Measurements from ENCODE around the gene UQCC2. TPM values are rescaled to one million over a fixed set of nuclear protein-coding genes. Genes with fewer than 3 reads are reported as not detected.

UQCC2 gene
- total RNA-seq, 5 donors from 2014 or later (not counting 1 experiment from before 2014, with no cell fraction given): 17.2 to 36.2 (median 32.7) TPM

DNA sequence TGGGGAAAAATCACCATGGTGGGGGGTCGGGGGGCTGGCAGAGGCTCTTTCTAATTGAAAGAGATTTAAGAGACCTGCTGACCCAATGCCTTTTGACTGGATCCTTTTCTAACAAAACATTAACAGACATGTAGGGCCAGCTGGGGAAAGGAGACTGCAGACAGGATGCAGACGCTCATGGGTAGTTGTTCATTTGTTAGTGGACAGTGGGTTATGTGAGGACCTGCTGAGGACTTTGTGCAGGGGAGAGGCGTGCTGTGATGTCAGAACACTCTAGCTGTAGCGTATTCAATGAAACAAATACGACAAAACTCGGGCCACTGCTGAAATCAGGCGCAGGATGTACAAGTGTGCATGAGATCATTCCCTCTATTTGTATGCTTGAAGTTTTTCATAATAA lies 34.0 kb upstream of the UQCC2 start:
- H3K27me3 ChIP-seq (replicated peaks in 1 of 2; ENCODE audit: control insufficient read depth in 2 of 2, extremely low read depth in 1 of 2, insufficient read depth in 2 of 2, low read length in 1 of 2): peaks cover 0 to 39% of the 10 kb centered on the region in 2 experiments
- ChIA-PET POLR2A (no interaction called here), CTCF (no interaction called here)
- no peaks in the 10 kb centered on the region for H3K9me3 ChIP-seq
- no peak overlapping the region for H3K4me3 Mint-ChIP-seq
- peaks cover 2 to 14% (median 3%) of the 10 kb centered on the region in 3 donors for H3K4me1 Mint-ChIP-seq
- 75% methylated on average over 1 of the region's 7 CpGs for WGBS (ENCODE audit: insufficient coverage)
- H3K9me3 Mint-ChIP-seq: no peaks in the 10 kb centered on the region
- peaks cover 18 to 26% of the 10 kb centered on the region in 2 donors for H3K27me3 Mint-ChIP-seq
- no peak overlapping the region for H3K27ac ChIP-seq (ENCODE audit: low read length)
- H3K36me3 ChIP-seq (ENCODE audit: control insufficient read depth in 2 of 2, extremely low read depth in 1 of 2, insufficient read depth in 1 of 2, low read length in 1 of 2): no peaks in the 10 kb centered on the region
- H3K36me3 Mint-ChIP-seq: no peaks in the 10 kb centered on the region
- no peak overlapping the region for H3K4me3 ChIP-seq (ENCODE audit: control insufficient read depth in 1 of 2, extremely low read depth in 1 of 2, low read length in 1 of 2)
- ATAC-seq (replicated peaks in 1 of 4) (no peak), DNase-seq (no peak)
- H3K27ac Mint-ChIP-seq: no peak overlapping the region
- H3K4me1 ChIP-seq (ENCODE audit: control insufficient read depth in 1 of 2, extremely low read depth in 1 of 2, insufficient read depth in 2 of 2, low read length in 2 of 2): peaks cover 0 to 6% of the 10 kb centered on the region in 2 experiments

DNA sequence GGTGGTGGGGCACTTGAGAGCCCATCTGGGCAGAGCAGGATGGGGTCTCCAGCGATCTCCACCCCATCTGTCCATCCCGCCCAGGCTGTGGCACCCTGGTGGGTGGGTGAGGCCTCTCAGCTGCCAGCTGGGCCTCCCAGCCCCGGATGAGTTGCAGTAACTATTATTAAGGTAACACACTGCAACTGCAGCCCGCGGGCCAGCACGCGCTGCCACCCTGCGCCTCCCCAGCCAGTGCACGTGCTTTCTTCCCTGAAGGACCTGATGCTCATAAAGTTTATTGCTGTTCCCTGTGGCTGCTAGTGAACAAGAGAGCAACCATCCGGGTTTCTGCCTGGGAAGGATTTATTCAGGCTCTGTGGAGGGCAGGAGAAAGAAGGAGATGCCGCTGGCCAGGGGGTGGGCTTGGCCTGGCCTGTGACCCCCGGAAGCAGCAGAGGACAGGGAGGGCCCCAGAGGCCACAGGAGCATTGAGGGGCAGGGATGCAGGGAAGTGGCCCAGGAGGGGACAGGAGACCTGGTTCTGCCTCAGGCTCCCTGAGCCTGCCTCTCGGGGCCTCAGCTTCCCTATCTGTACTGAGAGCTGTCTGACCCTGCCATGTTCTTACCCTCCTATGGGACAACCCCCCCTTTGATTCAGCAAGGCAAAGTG lies 33.5 kb upstream of the UQCC2 start:
- peaks cover 18 to 26% of the 10 kb centered on the region in 2 donors for H3K27me3 Mint-ChIP-seq
- H3K36me3 Mint-ChIP-seq: no peaks in the 10 kb centered on the region
- ChIA-PET CTCF (interaction anchor here (0.6 to 1.4 kb wide), 6 partner anchors 34 to 315 kb away, joined by 3 to 4 read pairs (median 3); partner anchors contain the start of gene UQCC2 (in 1 of the 2)), POLR2A (no interaction called here)
- no peaks in the 10 kb centered on the region for H3K9me3 ChIP-seq
- WGBS (ENCODE audit: insufficient coverage): 79% methylated on average over 10 of the region's 13 CpGs
- H3K27ac ChIP-seq (ENCODE audit: low read length): no peak overlapping the region
- peaks cover 0 to 6% of the 10 kb centered on the region in 2 experiments for H3K4me1 ChIP-seq (ENCODE audit: control insufficient read depth in 1 of 2, extremely low read depth in 1 of 2, insufficient read depth in 2 of 2, low read length in 2 of 2)
- H3K4me3 Mint-ChIP-seq: no peak overlapping the region
- ATAC-seq (replicated peaks in 1 of 4) (peak in 1 of 4 experiments; percentile 20), DNase-seq (no peak)
- H3K4me3 ChIP-seq (ENCODE audit: control insufficient read depth in 1 of 2, extremely low read depth in 1 of 2, low read length in 1 of 2): no peak overlapping the region
- no peaks in the 10 kb centered on the region for H3K9me3 Mint-ChIP-seq
- no peaks in the 10 kb centered on the region for H3K36me3 ChIP-seq (ENCODE audit: control insufficient read depth in 2 of 2, extremely low read depth in 1 of 2, insufficient read depth in 1 of 2, low read length in 1 of 2)
- H3K4me1 Mint-ChIP-seq: peaks cover 2 to 8% (median 3%) of the 10 kb centered on the region in 3 donors
- peaks cover 0 to 39% of the 10 kb centered on the region in 2 experiments for H3K27me3 ChIP-seq (replicated peaks in 1 of 2; ENCODE audit: control insufficient read depth in 2 of 2, extremely low read depth in 1 of 2, insufficient read depth in 2 of 2, low read length in 1 of 2)
- H3K27ac Mint-ChIP-seq: no peak overlapping the region

DNA sequence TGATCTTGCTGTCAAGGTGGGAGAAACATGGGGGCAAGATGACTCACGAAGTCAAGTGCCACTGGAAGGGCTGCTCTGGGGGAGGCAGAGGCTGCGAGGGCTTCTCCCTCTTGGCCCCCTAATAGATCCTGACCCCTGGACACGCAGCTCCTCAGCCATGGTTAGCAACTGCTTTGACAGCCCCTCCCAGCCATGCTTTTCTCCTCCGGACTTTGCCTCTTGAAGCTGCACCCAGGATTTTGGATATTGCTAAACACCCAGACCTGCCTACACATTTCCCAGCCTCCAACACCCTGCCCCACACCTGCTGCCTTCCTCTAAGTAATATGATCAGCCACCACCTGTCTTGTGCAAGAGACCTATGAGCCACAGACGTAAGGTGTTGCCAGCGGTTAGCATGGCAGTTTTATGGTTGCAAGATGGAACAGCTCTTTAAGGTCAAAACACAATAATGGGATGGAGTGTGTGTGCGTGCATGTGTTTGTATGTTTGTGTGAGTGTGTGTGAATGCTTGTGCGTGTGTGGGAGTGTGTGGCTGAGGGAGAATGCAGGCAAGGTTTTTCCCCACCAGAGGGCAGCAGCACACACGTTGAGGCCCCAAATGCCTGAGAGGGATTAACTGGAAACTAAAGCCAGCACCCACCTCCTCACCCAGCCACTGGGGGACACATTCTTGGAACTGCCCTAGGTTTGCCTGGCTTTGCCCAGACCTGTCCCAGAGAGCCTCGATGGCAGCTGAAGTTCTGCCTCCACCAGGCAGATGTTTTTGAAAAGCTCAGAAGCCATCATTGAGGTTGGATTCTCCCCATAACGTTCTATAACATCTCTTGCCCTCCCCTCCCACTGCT lies 32.7 kb upstream of the UQCC2 start:
- Mint-ChIP-seq H3K27me3 (peaks cover 18 to 26% of the 10 kb centered on the region in 2 donors), H3K27ac (no peak overlapping the region), H3K9me3 (no peaks in the 10 kb centered on the region), H3K36me3 (no peaks in the 10 kb centered on the region), H3K4me1 (peaks cover 2 to 6% (median 3%) of the 10 kb centered on the region in 3 donors), H3K4me3 (no peak overlapping the region)
- ATAC-seq (replicated peaks in 1 of 4) (peak; percentile 74 to 89 (median 78)), DNase-seq (peak; percentile 28 to 84 (median 63))
- ChIA-PET POLR2A (no interaction called here), CTCF (interaction anchor here (0.5 to 1.4 kb wide), 10 partner anchors 10 to 314 kb away, joined by 3 to 5 read pairs (median 3); partner anchors contain the start of gene UQCC2 (in 1 of the 2))
- Histone ChIP-seq H3K4me1 (ENCODE audit: control insufficient read depth in 1 of 2, extremely low read depth in 1 of 2, insufficient read depth in 2 of 2, low read length in 2 of 2) (peaks cover 0 to 6% of the 10 kb centered on the region in 2 experiments), H3K27ac (ENCODE audit: low read length) (no peak overlapping the region), H3K9me3 (no peaks in the 10 kb centered on the region), H3K4me3 (ENCODE audit: control insufficient read depth in 1 of 2, extremely low read depth in 1 of 2, low read length in 1 of 2) (no peak overlapping the region), H3K27me3 (replicated peaks in 1 of 2; ENCODE audit: control insufficient read depth in 2 of 2, extremely low read depth in 1 of 2, insufficient read depth in 2 of 2, low read length in 1 of 2) (peaks cover 0 to 46% of the 10 kb centered on the region in 2 experiments), H3K36me3 (ENCODE audit: control insufficient read depth in 2 of 2, extremely low read depth in 1 of 2, insufficient read depth in 1 of 2, low read length in 1 of 2) (no peaks in the 10 kb centered on the region)
- 41% methylated on average over 7 of the region's 11 CpGs for WGBS (ENCODE audit: insufficient coverage)

DNA sequence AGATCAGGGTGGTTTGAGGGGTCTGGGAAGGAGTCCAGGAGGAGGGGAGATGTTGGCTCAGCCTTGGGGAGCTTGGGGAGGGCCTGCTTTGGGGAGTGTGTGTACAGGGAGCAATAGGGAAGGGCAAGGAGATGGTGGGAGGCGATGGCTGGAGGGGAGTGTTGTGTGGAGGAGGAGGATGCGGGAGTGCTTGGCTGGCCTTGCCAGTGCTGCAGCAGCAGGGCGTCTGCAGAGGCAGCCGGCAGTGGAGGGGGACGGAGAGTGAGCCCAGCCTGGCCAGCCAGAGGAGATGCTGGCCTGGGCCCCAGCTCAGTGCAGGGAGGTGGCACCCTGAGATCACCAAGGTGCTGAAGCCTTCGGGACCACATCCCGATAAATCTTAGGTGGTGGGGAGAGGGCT lies 31.3 kb upstream of the UQCC2 start:
- 76% methylated on average over 7 of the region's 7 CpGs for WGBS (ENCODE audit: insufficient coverage)
- Mint-ChIP-seq H3K36me3 (no peaks in the 10 kb centered on the region), H3K9me3 (no peaks in the 10 kb centered on the region), H3K4me1 (peaks cover 2 to 6% (median 3%) of the 10 kb centered on the region in 3 donors), H3K4me3 (no peak overlapping the region), H3K27ac (no peak overlapping the region), H3K27me3 (peaks cover 18 to 24% of the 10 kb centered on the region in 2 donors)
- peaks cover 0 to 49% of the 10 kb centered on the region in 2 experiments for H3K27me3 ChIP-seq (replicated peaks in 1 of 2; ENCODE audit: control insufficient read depth in 2 of 2, extremely low read depth in 1 of 2, insufficient read depth in 2 of 2, low read length in 1 of 2)
- H3K9me3 ChIP-seq: no peaks in the 10 kb centered on the region
- ATAC-seq (replicated peaks in 1 of 4) (no peak), DNase-seq (no peak)
- H3K36me3 ChIP-seq (ENCODE audit: control insufficient read depth in 2 of 2, extremely low read depth in 1 of 2, insufficient read depth in 1 of 2, low read length in 1 of 2): no peaks in the 10 kb centered on the region
- CTCF ChIA-PET: interaction anchor here (0.5 to 1.4 kb wide), 4 partner anchors 11 to 184 kb away, joined by 3 to 6 read pairs (median 4); partner anchors contain the start of gene UQCC2 (in 1 of the 2)
- POLR2A ChIA-PET: no interaction called here
- peaks cover 0 to 6% of the 10 kb centered on the region in 2 experiments for H3K4me1 ChIP-seq (ENCODE audit: control insufficient read depth in 1 of 2, extremely low read depth in 1 of 2, insufficient read depth in 2 of 2, low read length in 2 of 2)
- no peak overlapping the region for H3K27ac ChIP-seq (ENCODE audit: low read length)
- H3K4me3 ChIP-seq (ENCODE audit: control insufficient read depth in 1 of 2, extremely low read depth in 1 of 2, low read length in 1 of 2): no peak overlapping the region

- Mint-ChIP-seq H3K27me3 (peaks cover 10 to 21% of the 10 kb centered on the region in 2 donors), H3K36me3 (no peaks in the 10 kb centered on the region), H3K4me1 (peaks cover 2 to 6% (median 3%) of the 10 kb centered on the region in 3 donors), H3K27ac (no peak overlapping the region), H3K4me3 (no peak overlapping the region), H3K9me3 (no peaks in the 10 kb centered on the region)
- Histone ChIP-seq H3K27me3 (replicated peaks in 1 of 2; ENCODE audit: control insufficient read depth in 2 of 2, extremely low read depth in 1 of 2, insufficient read depth in 2 of 2, low read length in 1 of 2) (peaks cover 0 to 46% of the 10 kb centered on the region in 2 experiments), H3K4me1 (ENCODE audit: control insufficient read depth in 1 of 2, extremely low read depth in 1 of 2, insufficient read depth in 2 of 2, low read length in 2 of 2) (peaks cover 0 to 6% of the 10 kb centered on the region in 2 experiments), H3K9me3 (no peaks in the 10 kb centered on the region), H3K27ac (ENCODE audit: low read length) (no peak overlapping the region), H3K36me3 (ENCODE audit: control insufficient read depth in 2 of 2, extremely low read depth in 1 of 2, insufficient read depth in 1 of 2, low read length in 1 of 2) (no peaks in the 10 kb centered on the region), H3K4me3 (ENCODE audit: control insufficient read depth in 1 of 2, extremely low read depth in 1 of 2, low read length in 1 of 2) (no peak overlapping the region)
- DNase-seq: no peak
- CTCF ChIA-PET: no interaction called here
- no peak for ATAC-seq (replicated peaks in 1 of 4)
- 72% methylated on average over 9 of the region's 9 CpGs for WGBS (ENCODE audit: insufficient coverage)
- POLR2A ChIA-PET: no interaction called here
These were observed 30.6 kb upstream of the UQCC2 start for GRCh38 chr6:33742092-33742491.

GRCh38 chr6:33740794-33741193 lies 29.3 kb upstream of the UQCC2 start:
- peaks cover 10 to 20% of the 10 kb centered on the region in 2 donors for H3K27me3 Mint-ChIP-seq
- H3K4me1 ChIP-seq (ENCODE audit: control insufficient read depth in 1 of 2, extremely low read depth in 1 of 2, insufficient read depth in 2 of 2, low read length in 2 of 2): peaks cover 0 to 6% of the 10 kb centered on the region in 2 experiments
- no peaks in the 10 kb centered on the region for H3K9me3 Mint-ChIP-seq
- H3K27ac Mint-ChIP-seq: no peak overlapping the region
- H3K4me3 ChIP-seq (ENCODE audit: control insufficient read depth in 1 of 2, extremely low read depth in 1 of 2, low read length in 1 of 2): no peak overlapping the region
- H3K4me1 Mint-ChIP-seq: peaks cover 2 to 6% (median 3%) of the 10 kb centered on the region in 3 donors
- DNase-seq (no peak), ATAC-seq (replicated peaks in 1 of 4) (no peak)
- ChIA-PET POLR2A (interaction anchor here in 1 of 2 donors (0.7 kb wide), 1 partner anchor 237 kb away, joined by 4 read pairs; no protein-coding TSS in a partner anchor), CTCF (no interaction called here)
- 67% methylated on average over 1 of the region's 5 CpGs for WGBS (ENCODE audit: insufficient coverage)
- no peak overlapping the region for H3K4me3 Mint-ChIP-seq
- H3K36me3 Mint-ChIP-seq: no peaks in the 10 kb centered on the region
- H3K27ac ChIP-seq (ENCODE audit: low read length): no peak overlapping the region
- no peaks in the 10 kb centered on the region for H3K36me3 ChIP-seq (ENCODE audit: control insufficient read depth in 2 of 2, extremely low read depth in 1 of 2, insufficient read depth in 1 of 2, low read length in 1 of 2)
- no peaks in the 10 kb centered on the region for H3K9me3 ChIP-seq
- H3K27me3 ChIP-seq (replicated peaks in 1 of 2; ENCODE audit: control insufficient read depth in 2 of 2, extremely low read depth in 1 of 2, insufficient read depth in 2 of 2, low read length in 1 of 2): peaks cover 0 to 36% of the 10 kb centered on the region in 2 experiments
